Nephron (organoid): ENCODE data around the gene TCP11L2.
A peak's percentile ranks its signal among the peaks of the same experiment; 100 is the strongest.

Experiments
- H3K27ac Mint-ChIP-seq, 3 experiments: 2 replicates each; pipeline ENCODE4 v1.8.0; 2020; ENCODE audit warnings: mixed read lengths in 3 of 3, mild to moderate bottlenecking in 2 of 3, moderate library complexity in 1 of 3
- H3K27me3 Mint-ChIP-seq: 2 replicates; pipeline ENCODE4 v1.8.0; 2021; ENCODE audit warnings: low read depth, mild to moderate bottlenecking, moderate library complexity, mixed read lengths
- H3K36me3 Mint-ChIP-seq: 2 replicates; pipeline ENCODE4 v1.8.0; 2020; ENCODE audit warnings: low read depth, mixed read lengths
- H3K4me1 Mint-ChIP-seq: 2 replicates; pipeline ENCODE4 v1.8.0; 2020; ENCODE audit warnings: mixed read lengths
- H3K4me3 Mint-ChIP-seq, 3 experiments: 2 replicates each; pipeline ENCODE4 v1.8.0; 2020; ENCODE audit warnings: mild to moderate bottlenecking in 3 of 3, mixed read lengths in 3 of 3, moderate library complexity in 2 of 3
- H3K9me3 Mint-ChIP-seq: 2 replicates; pipeline ENCODE4 v1.8.0; 2020; ENCODE audit warnings: mixed read lengths
- TF ChIP-seq, protein P1 (sequence below), 3 experiments: fragments of 200-600 bp; sonication (generic); IDR thresholded peaks; one replicate each; pipeline ENCODE4 v1.5.0; 2021; ENCODE audit warnings: antibody characterized with exemption in 3 of 3; ENCODE audit not compliant: unreplicated experiment in 3 of 3

TCP11L2 gene

DNA sequence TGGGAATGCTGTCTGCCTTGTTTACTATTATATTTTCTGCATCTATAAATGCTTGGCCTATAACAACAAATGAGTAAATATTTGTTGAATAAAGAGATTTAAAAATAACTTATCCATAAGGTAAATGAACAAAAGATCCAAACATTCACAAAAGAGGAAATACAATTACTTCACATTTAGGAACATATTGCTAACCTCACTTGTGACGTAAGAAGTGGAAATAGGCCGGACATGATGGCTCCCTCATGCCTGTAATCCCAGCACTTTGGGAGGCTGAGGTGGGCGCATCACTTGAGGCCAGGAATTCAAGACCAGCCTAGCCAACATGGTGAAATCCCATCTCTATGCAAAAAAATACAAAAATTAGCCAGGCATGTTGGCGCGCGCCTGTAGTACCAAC is 29.0 kb upstream of the TCP11L2 start:
- Mint-ChIP-seq H3K4me1 (peaks cover 15% of the 10 kb centered on the region), H3K36me3 (no peaks in the 10 kb centered on the region)
- TF ChIP-seq, protein P1, sequence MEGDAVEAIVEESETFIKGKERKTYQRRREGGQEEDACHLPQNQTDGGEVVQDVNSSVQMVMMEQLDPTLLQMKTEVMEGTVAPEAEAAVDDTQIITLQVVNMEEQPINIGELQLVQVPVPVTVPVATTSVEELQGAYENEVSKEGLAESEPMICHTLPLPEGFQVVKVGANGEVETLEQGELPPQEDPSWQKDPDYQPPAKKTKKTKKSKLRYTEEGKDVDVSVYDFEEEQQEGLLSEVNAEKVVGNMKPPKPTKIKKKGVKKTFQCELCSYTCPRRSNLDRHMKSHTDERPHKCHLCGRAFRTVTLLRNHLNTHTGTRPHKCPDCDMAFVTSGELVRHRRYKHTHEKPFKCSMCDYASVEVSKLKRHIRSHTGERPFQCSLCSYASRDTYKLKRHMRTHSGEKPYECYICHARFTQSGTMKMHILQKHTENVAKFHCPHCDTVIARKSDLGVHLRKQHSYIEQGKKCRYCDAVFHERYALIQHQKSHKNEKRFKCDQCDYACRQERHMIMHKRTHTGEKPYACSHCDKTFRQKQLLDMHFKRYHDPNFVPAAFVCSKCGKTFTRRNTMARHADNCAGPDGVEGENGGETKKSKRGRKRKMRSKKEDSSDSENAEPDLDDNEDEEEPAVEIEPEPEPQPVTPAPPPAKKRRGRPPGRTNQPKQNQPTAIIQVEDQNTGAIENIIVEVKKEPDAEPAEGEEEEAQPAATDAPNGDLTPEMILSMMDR (IDR thresholded peaks at IDR 0.05; ENCODE audit: unreplicated experiment in 3 of 3): no peak

DNA sequence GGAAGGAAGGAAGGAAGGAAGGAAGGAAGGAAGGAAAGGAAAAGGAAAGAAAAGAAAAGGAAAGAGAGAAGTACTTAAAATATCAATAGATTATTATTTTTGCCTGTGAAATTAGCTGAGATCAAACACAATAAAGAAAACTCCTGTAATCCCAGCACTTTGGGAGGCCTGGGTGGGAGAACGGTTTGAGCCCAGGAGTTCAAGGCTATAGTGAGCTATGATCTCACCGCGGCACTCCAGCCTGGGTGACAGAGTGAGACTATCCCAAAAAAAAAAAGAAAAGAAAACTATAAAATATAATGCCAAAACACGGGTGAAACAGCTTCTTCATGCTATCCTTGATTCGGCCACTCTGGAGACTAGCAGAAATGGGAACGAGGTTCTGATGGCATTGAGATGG is 28.5 kb upstream of the TCP11L2 start:
- peaks cover 15% of the 10 kb centered on the region for H3K4me1 Mint-ChIP-seq
- no peaks in the 10 kb centered on the region for H3K9me3 Mint-ChIP-seq
- no peak overlapping the region for H3K4me3 Mint-ChIP-seq
- TF ChIP-seq, protein P1 (IDR thresholded peaks at IDR 0.05; ENCODE audit: unreplicated experiment in 3 of 3): no peak
- H3K27me3 Mint-ChIP-seq: no peaks in the 10 kb centered on the region
- H3K27ac Mint-ChIP-seq: peak overlapping the region in 1 of 3 experiments; percentile 94
- H3K36me3 Mint-ChIP-seq: no peaks in the 10 kb centered on the region

More for the DNA sequence above, 29.0 kb upstream of the TCP11L2 start:
- Mint-ChIP-seq H3K9me3 (no peaks in the 10 kb centered on the region), H3K4me3 (no peak overlapping the region), H3K27me3 (no peaks in the 10 kb centered on the region), H3K27ac (peak overlapping the region in 1 of 3 experiments; percentile 31)

DNA sequence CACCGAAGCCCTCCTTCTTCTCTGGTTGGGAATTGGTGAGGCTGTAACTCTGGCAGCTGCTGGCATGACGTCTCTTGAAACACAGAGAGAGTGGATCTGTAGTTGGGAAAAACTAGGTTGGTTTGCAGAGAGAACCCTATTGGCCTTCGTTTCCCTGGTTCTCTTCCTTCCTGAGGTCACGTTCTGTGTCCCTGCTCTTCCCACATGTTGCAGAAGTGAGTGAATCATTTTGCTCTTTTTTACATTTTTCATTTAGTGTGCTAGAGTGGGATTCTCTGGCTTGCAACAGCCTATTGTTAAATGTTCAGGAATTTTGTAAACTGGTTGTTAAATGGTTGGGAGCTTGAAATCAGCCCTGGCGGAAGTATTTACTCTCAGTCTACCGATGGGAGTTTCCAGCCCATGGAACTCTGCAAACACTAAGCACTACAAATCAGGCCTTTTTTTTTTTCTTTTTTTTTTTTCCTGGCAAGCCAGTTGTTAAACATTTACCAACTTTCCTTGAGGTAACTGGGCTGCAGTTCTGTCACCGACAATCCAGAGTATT is 27.9 kb upstream of the TCP11L2 start:
- no peaks in the 10 kb centered on the region for H3K9me3 Mint-ChIP-seq
- peaks cover 15% of the 10 kb centered on the region for H3K4me1 Mint-ChIP-seq
- peak overlapping the region; percentile 92 to 95 (median 94) for H3K27ac Mint-ChIP-seq
- H3K27me3 Mint-ChIP-seq: no peaks in the 10 kb centered on the region
- TF ChIP-seq, protein P1 (IDR thresholded peaks at IDR 0.05; ENCODE audit: unreplicated experiment in 3 of 3): no peak
- H3K4me3 Mint-ChIP-seq: no peak overlapping the region
- H3K36me3 Mint-ChIP-seq: no peaks in the 10 kb centered on the region

DNA sequence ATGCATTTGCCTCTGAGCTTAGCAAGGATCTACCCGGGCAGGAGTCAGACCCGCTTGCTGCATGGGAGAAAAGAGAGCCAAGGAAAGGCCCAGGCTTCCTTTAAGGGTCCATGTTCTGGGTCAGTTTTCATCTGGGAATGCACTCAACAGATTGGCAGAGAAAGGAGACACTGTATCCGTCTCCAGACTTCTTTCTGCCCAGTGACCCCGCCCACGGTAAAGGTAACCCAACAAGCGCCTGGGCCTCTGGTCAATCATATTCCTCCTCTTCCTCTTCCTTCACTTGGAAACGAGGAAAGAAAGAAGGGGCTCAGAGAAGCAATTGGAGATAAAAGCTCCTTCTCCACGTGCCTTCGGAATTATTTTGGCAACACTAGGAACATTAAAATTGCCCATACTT is 27.1 kb upstream of the TCP11L2 start:
- H3K9me3 Mint-ChIP-seq: no peaks in the 10 kb centered on the region
- TF ChIP-seq, protein P1 (IDR thresholded peaks at IDR 0.05; ENCODE audit: unreplicated experiment in 3 of 3): no peak
- H3K4me1 Mint-ChIP-seq: peaks cover 15% of the 10 kb centered on the region
- no peaks in the 10 kb centered on the region for H3K27me3 Mint-ChIP-seq
- H3K4me3 Mint-ChIP-seq: no peak overlapping the region
- H3K27ac Mint-ChIP-seq: peak overlapping the region in 2 of 3 experiments; percentile 92 to 94
- H3K36me3 Mint-ChIP-seq: no peaks in the 10 kb centered on the region

DNA sequence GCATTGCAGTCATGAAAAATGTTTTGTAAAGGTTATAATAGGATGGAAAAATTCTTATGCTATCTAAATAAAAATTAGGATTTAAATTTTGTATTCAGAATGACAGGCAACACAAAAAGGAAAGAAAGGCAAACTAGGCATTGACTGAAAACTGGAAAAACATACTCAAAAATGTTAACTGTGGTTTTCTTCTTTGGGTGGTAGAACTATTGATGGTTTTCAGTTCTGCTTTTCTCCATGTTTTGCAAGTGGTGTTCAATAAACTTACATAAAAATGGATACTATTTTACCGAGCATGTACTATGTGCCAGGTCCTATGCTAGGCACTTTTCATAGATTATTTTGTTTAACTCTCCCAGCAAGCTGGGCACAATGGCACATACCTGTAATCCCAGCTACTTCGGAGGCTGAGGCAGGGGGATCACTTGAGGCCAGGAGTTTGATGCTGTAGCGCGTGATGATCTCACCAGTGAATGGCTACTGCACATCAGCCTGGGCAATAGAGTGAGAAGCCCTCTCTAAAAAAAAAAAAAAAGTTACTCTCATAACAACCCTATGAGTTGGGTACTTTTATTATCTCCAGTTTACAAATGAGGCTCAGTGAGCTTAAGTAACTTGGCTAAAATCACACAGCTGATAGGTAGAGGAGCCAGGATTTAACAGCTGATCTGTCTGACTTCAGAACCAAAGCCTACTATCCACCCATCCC is 26.3 kb upstream of the TCP11L2 start:
- Mint-ChIP-seq H3K36me3 (no peaks in the 10 kb centered on the region), H3K9me3 (no peaks in the 10 kb centered on the region), H3K4me3 (no peak overlapping the region), H3K4me1 (peaks cover 15% of the 10 kb centered on the region), H3K27me3 (no peaks in the 10 kb centered on the region), H3K27ac (no peak overlapping the region)
- TF ChIP-seq, protein P1 (IDR thresholded peaks at IDR 0.05; ENCODE audit: unreplicated experiment in 3 of 3): no peak

DNA sequence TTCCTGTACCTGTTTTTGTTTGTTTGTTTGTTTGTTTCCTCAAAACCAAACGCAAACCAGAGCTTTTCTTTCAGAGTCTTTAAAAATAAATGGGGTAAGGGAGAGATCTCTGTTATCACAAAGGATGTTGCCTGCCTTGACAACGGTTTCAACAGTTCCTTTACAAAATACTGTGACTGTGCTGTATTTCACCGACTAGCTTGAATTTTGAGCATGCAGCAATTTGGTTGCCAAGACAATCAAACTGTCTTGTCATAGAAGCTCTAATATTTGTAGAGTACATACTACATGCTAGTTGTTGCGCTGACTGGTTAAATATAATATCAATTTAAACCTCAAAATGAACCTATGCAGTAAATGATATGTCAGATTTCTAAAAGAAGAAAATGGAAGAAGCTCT is 22.4 kb upstream of the TCP11L2 start:
- H3K36me3 Mint-ChIP-seq: no peaks in the 10 kb centered on the region
- no peak overlapping the region for H3K27ac Mint-ChIP-seq
- H3K9me3 Mint-ChIP-seq: peaks cover 10% of the 10 kb centered on the region
- no peak overlapping the region for H3K4me3 Mint-ChIP-seq
- peaks cover 10% of the 10 kb centered on the region for H3K4me1 Mint-ChIP-seq
- TF ChIP-seq, protein P1 (IDR thresholded peaks at IDR 0.05; ENCODE audit: unreplicated experiment in 3 of 3): no peak
- no peaks in the 10 kb centered on the region for H3K27me3 Mint-ChIP-seq
